GM19372 (cell line): ENCODE results near the gene ACTL6B.
"Not testable (repeated sequence)": the region's sequence is repeated elsewhere in the genome, so short reads cannot be mapped to it uniquely, and the experiment has no call there.

Source experiments
- ATAC-seq: cut with Tn5 transposase; IDR thresholded peaks from one replicate; pipeline ENCODE4 v1.9.1; 2021; ENCODE audit warnings: mild to moderate bottlenecking, low read depth, moderate library complexity; ENCODE audit not compliant: unreplicated experiment

The ACTL6B gene

GRCh38 chr7:100655908-100656674 is at the start of gene ACTL6B:
Gene ACTL6B (minus strand): TSS chr7:100656448. CDS start chr7:100656354, 94 bp downstream.
- ATAC-seq: no peak

GRCh38 chr7:100705320-100705752 is 49.1 kb upstream of the ACTL6B start:
- ATAC-seq: peak; percentile 48

DNA sequence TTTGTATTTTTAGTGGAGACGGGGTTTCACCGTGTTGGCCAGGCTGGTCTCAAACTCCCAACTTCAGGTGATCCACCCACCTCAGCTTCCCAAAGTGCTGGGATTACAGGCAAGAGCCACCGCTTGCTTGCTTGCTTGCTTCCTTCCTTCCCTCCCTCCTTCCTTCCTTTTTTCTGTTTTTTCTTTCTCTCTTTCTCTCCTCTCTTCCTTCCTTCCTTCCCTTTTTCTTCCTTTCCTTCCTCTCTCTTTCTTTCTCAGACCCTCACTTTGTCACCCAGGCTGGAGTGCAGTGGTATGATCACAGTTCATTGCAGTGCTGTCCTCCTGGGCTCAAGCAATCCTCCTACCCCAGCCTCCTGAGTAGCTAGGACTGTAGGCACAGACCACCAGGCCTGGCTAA is 44.8 kb upstream of the ACTL6B start:
- not testable (repeated sequence) for ATAC-seq

- no peak for ATAC-seq
Observed at GRCh38 chr7:100699018-100699417, 42.8 kb upstream of the ACTL6B start.

DNA sequence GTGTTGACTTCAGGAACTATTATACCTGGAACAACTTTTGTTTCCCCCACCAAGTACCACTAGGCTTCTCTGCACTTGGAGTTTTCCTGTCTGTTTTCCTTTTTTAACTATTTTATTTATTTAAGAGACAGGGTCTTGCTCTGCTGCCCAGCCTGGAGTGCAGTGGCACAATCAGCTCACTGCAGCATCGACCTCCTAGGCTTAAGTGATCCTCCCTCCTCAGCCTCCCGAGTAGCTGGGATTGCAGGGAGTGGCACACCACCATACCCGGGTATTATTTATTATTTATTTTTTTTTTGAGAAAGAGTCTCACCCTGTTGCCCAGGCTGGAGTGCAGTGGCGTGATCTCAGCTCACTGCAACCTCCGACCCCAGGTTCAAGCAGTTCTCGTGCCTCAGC is 39.9 kb upstream of the ACTL6B start:
- ATAC-seq: no peak

DNA sequence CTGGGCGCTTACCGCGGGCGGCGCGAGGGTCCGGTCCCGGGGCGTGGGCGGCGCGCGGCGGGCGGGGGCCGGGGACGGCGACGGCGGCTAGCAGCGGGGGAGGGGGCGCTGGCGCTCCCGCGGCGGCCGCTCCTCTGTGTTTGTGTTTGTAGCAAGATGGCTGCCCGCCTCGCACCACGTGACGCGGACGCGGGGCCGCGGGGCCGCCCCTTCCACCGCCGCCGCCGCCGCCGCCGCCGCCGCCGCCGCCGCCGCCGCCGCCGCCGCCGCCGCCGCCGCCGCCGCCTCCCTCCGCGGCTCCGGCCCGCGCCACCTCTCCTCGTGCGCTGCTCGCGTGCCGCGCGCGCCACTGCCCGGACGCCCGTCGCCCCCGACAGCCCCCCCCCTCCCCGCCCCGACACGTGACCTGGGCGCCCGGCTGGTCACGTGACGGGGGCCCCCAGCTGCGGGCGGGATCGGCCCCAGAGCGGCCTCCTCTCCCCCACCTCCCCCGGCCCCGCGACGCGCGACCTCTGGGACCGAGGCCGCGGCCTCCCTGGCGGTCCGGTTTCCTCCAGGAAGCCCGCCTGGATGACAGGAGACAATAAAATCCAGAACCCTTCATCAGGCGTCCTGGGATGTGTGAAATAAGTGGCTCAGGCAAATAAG is 38.0 kb upstream of the ACTL6B start, which contains the start of gene GIGYF1:
GIGYF1 (minus strand) TSS at position 153 of the 648 bp plus-strand sequence. CDS start 6,012 bp downstream, outside the sequence.
- peak; percentile 48 for ATAC-seq

- ATAC-seq: peak; percentile 30
Observed at GRCh38 chr7:100693312-100694097, 37.3 kb upstream of the ACTL6B start.

- ATAC-seq: no peak
Observed at GRCh38 chr7:100692578-100692961, 36.3 kb upstream of the ACTL6B start.

- peak; percentile 38 for ATAC-seq
Observed at GRCh38 chr7:100691676-100692577, 35.7 kb upstream of the ACTL6B start.

GRCh38 chr7:100689230-100690135 is 33.2 kb upstream of the ACTL6B start:
- ATAC-seq: no peak

DNA sequence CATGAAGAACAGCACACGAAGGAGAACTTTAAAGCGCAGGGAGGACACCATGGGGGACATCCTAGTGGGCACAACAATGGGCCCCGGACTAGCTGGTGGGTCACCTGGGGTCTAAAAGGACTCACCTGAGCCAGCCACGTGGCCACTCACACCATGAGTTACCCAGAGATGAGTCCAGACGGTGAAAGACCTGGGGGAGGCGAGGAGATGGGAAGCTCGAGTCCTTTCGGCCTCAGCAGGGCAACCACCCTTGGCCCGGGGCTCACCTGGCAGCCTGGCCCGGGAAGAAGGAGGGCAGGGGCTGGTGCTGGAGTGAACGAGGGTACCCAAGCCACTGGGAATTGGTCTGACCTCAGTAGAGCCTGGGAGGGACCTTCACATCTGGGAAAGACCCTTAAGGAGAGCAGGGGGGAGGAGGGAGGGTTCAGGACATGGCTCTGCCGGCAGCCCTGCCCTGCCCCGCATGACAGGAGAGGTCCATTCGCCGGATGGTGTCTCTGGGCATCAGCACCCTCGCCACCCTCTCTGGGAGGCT is 32.1 kb upstream of the ACTL6B start:
- ATAC-seq: no peak

DNA sequence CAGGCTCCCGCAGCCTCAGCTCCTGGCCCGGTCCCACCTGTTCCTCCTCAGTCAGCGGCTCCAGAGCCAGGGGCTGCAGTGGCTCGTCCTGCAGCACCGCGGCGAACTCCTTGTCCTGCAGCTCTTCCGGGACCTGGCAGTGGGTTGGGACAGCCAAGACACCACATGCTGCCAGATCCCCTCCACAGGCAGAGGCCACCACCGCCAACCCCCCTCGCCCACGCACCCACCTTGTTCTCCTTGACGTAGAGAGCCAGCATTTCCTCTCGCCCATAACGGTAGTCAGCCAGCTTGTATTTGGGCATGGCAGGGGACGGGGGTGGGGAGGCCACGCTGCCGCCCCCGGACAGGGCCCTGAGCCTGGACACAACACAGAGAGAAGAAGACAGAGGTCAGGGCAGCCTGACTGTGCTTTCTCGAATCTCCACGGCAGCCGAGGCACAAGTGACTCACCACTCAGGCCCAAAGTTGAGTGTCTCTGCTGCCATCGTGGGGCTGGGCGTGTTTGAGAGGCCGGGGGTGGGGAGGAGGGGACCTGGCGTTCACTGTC is 31.6 kb upstream of the ACTL6B start:
- no peak for ATAC-seq

DNA sequence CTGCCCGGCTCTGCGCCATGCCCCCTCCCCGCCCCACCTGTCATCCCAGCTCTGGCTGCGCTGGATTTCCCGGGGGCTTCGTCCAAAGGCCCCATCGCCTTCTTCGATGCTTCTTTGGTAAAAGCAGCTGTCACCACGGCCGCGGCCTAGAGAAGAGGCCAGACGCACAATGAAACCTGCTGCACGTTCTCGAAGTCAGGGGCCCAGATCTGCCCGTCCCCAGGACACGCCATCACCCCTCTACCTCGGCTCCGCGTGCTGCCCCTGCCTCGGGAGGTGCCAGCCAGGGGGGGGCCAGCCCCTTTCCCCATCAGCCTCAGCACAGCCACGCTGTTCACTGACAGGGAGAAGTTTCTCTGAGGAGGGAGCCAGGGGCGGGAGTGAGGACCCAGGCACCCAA is 31.0 kb upstream of the ACTL6B start:
- no peak for ATAC-seq

GRCh38 chr7:100686822-100687211 is 30.6 kb upstream of the ACTL6B start:
- ATAC-seq: no peak

DNA sequence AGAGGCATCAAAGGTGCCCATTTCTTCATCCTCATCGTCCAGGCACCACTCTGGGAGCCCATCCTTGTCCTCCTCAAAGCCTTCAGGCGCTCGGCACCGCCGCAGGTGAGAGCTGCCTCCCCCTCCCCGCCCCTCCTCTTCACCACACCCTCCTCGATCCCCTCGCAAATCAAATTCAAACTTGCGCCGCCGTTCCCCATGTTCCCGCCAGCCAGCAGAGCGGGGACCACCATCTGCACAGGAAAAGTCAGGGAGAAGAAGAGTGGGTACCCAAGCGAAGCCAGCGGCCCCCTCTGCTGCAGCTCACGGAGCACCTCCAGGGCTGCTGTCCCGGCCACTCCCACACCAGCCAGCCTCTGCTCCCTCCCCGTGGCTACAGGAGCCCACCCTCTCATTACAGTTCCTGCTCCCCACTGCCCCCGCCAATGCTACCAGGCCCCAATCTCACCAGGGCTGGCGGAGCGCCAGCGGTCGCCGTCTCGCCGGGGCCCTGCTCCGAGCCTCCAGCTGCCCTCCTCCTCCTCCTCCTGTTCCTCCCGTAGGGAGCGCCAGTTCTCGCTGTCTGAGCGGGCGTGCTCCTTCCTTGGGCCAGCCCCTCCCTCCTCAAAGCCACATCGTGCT is 30.1 kb upstream of the ACTL6B start:
- ATAC-seq: no peak

DNA sequence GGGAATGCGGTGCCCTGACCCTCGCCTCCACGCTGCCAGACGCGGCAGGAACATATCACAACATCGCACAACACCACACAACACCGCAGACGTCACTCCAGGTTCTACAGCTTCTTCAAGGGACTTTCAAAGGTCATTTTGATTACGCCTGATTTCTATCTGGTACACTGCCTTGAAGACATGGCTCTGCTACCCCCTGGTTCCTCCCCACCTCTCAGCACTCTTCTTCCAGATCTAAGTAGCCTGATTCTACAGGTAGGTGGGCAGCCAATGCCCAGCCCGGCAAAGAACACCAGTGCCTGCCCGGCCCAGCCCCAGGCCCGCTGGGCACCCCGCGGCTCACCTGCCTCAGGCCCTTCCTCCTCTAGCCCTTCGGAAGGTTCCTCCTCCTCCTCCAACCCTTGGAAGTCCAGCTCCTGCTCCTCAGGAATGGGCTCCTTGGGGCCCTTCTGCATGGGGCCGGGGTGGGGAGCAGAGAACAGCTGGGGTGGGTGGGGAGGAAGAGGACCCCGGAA is 29.4 kb upstream of the ACTL6B start:
- ATAC-seq: no peak

- no peak for ATAC-seq
Observed at GRCh38 chr7:100685049-100685605, 28.9 kb upstream of the ACTL6B start.
